Karpas-422 (cell line): Measurements from ENCODE around the gene PCSK6. TPM values are rescaled to one million over a fixed set of nuclear protein-coding genes. Genes with fewer than 3 reads are reported as not detected.

Source experiments
- DNase-seq: peaks from one replicate; pipeline ENCODE4 v3.0.0-alpha.2; 2015
- H2AFZ ChIP-seq: fragments of 200-600 bp; sonication (generic); 2 replicates; pipeline ENCODE4 v1.6.1; 2014; ENCODE audit warnings: antibody characterized with exemption, low read length, mixed read lengths
- H3K27ac ChIP-seq: fragments of 200-600 bp; sonication (generic); 2 replicates; pipeline ENCODE4 v1.5.1; 2014; ENCODE audit warnings: mild to moderate bottlenecking, low read length, moderate library complexity
- H3K27me3 ChIP-seq: fragments of 200-600 bp; sonication (generic); 2 replicates; pipeline ENCODE4 v1.6.1; 2014; ENCODE audit warnings: low read length, mixed read lengths
- H3K36me3 ChIP-seq: fragments of 200-600 bp; sonication (generic); 2 replicates; pipeline ENCODE4 v1.6.1; 2014; ENCODE audit warnings: low read length, mixed read lengths; ENCODE audit not compliant: insufficient read depth
- H3K4me1 ChIP-seq: fragments of 200-600 bp; sonication (generic); 2 replicates; pipeline ENCODE4 v1.6.1; 2014; ENCODE audit warnings: mild to moderate bottlenecking, low read length, mixed read lengths
- H3K4me2 ChIP-seq: fragments of 200-600 bp; sonication (generic); 2 replicates; pipeline ENCODE4 v1.6.1; 2014; ENCODE audit warnings: low read length, low read depth, mild to moderate bottlenecking; ENCODE audit not compliant: poor library complexity, severe bottlenecking
- H3K4me3 ChIP-seq: fragments of 200-600 bp; sonication (generic); 2 replicates; pipeline ENCODE4 v1.5.1; 2014; ENCODE audit warnings: mild to moderate bottlenecking, antibody characterized with exemption, low read length, mixed read lengths
- H3K79me2 ChIP-seq: fragments of 200-600 bp; sonication (generic); 2 replicates; pipeline ENCODE4 v1.6.1; 2014; ENCODE audit warnings: mild to moderate bottlenecking, low read length, mixed read lengths
- H3K9ac ChIP-seq: fragments of 200-600 bp; sonication (generic); 2 replicates; pipeline ENCODE4 v1.6.0; 2014; ENCODE audit warnings: low read length
- H3K9me2 ChIP-seq: fragments of 200-600 bp; sonication (generic), shearing (Covaris generic); replicated peaks from 2 replicates; pipeline ENCODE4 v1.6.0; 2014; ENCODE audit warnings: mild to moderate bottlenecking, low read length, moderate library complexity; ENCODE audit not compliant: insufficient read depth
- H3K9me3 ChIP-seq: fragments of 300-700, 200-600 bp; sonication (generic); 2 replicates; pipeline ENCODE4 v1.6.1; 2014; ENCODE audit warnings: low read length, mixed read lengths
- H4K20me1 ChIP-seq: fragments of 200-600 bp; sonication (generic); 2 replicates; pipeline ENCODE4 v1.6.1; 2014; ENCODE audit warnings: mild to moderate bottlenecking, antibody characterized with exemption, low read length, low read depth; ENCODE audit not compliant: insufficient read depth
- total RNA-seq: library from RNA; depleted of rRNA; stranded (reverse); fragments of >200 nt; shearing (Covaris generic); gene quantifications from 2 replicates; pipeline ENCODE4 v1.2.3, GENCODE V29; 2014; ENCODE audit warnings: low replicate concordance

Gene PCSK6
- total RNA-seq, 1 experiment from 2014 or later = 0.19 TPM

DNA sequence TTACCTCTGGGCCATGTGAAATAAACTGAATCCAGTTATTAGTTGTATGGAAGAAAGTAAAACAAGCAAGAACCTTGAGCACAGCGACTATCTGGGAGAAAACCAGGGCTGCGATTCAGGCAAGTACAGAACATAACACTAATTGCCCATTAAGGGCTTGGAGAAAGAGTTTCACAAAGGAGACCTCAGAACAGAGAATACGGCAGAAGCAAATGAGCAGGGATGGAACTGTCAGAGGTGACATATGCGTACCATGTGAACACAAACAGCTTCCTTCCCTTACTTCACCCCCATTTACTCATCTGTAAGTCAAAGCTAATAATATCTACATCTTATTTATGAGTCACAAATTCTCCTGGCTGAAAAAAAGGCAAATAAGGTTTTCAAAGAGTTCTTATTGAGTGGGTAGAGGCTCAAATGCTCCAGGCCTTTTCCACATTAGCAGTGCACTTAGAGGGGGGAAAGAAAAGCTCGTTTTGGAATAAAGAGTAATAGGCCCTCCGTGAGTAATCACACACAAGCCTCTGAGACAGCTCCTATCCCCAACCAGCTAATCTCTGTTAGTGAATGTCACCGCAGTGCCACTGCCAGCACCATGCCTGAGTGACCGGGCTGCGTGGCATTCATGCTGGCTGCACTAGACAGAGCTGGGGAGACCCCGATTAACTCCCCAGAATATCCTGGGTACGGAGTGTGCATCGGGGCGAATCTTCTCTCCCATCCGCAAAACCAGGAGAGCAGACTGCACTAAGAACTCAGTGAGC is 2.6 kb downstream of the PCSK6 start:
- no peaks in the 10 kb centered on the region for H3K4me1 ChIP-seq
- H3K9me3 ChIP-seq = no peaks in the 10 kb centered on the region
- H2AFZ ChIP-seq = no peak overlapping the region
- H4K20me1 ChIP-seq = no peaks in the 10 kb centered on the region
- no peak overlapping the region for H3K27ac ChIP-seq
- no peaks in the 10 kb centered on the region for H3K27me3 ChIP-seq
- H3K9me2 ChIP-seq = no peaks in the 10 kb centered on the region
- H3K79me2 ChIP-seq = no peaks in the 10 kb centered on the region
- H3K9ac ChIP-seq = no peak overlapping the region
- DNase-seq = no peak
- H3K4me3 ChIP-seq = no peak overlapping the region
- no peak overlapping the region for H3K4me2 ChIP-seq
- no peaks in the 10 kb centered on the region for H3K36me3 ChIP-seq

GRCh38 chr15:101483462-101483861 is 6.0 kb downstream of the PCSK6 start:
- H4K20me1 ChIP-seq = no peaks in the 10 kb centered on the region
- no peaks in the 10 kb centered on the region for H3K9me2 ChIP-seq
- H2AFZ ChIP-seq = no peak overlapping the region
- H3K4me1 ChIP-seq = no peaks in the 10 kb centered on the region
- H3K36me3 ChIP-seq = no peaks in the 10 kb centered on the region
- H3K9ac ChIP-seq = no peak overlapping the region
- H3K79me2 ChIP-seq = no peaks in the 10 kb centered on the region
- no peak overlapping the region for H3K4me2 ChIP-seq
- no peak overlapping the region for H3K27ac ChIP-seq
- DNase-seq = no peak
- no peaks in the 10 kb centered on the region for H3K9me3 ChIP-seq
- H3K27me3 ChIP-seq = no peaks in the 10 kb centered on the region
- no peak overlapping the region for H3K4me3 ChIP-seq

DNA sequence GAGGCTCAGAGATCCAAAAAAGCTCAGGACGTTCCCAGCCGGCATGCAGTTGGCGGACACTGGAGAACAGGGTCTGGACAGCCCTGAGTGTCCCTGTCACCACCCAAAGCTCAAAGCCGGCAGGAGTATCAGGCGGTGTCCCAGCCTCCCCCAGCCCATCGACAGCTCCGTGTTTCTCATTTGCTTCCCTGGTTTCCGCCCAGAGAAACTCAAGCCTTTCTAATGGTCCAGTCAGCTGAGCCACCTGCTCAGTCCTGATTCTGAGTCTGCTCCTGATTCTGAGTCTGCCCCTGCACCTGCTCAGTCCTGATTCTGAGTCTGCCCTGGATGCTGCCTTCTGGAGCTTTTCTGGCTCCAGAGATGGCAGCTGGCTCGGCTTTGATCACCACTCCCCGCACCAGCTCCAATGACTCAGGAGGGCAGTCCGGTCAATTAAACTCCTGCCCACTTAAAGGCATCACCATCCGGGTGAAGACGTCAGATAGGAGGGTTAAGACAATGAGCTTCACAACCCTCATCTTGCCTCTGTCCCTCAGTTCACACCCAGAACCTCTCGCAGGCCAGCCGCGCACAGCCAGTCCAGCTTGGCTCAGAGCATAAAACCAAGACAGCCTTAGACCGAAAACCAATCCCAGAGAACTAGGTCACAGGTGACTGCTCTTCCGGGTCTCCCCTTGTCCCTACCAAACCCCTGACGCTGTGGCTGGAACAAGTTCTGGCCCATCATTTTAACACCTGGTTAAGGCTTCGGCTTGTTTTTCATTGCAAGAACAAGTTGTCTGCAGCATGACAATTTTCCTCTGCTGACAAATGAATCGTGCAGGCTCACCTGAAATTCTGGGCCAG is 6.8 kb downstream of the PCSK6 start:
- H3K4me1 ChIP-seq = no peaks in the 10 kb centered on the region
- no peaks in the 10 kb centered on the region for H3K79me2 ChIP-seq
- no peaks in the 10 kb centered on the region for H3K36me3 ChIP-seq
- no peaks in the 10 kb centered on the region for H3K9me3 ChIP-seq
- no peaks in the 10 kb centered on the region for H3K27me3 ChIP-seq
- DNase-seq = no peak
- no peak overlapping the region for H3K4me2 ChIP-seq
- H4K20me1 ChIP-seq = no peaks in the 10 kb centered on the region
- no peak overlapping the region for H2AFZ ChIP-seq
- H3K27ac ChIP-seq = no peak overlapping the region
- no peak overlapping the region for H3K9ac ChIP-seq
- no peaks in the 10 kb centered on the region for H3K9me2 ChIP-seq
- H3K4me3 ChIP-seq = no peak overlapping the region

DNA sequence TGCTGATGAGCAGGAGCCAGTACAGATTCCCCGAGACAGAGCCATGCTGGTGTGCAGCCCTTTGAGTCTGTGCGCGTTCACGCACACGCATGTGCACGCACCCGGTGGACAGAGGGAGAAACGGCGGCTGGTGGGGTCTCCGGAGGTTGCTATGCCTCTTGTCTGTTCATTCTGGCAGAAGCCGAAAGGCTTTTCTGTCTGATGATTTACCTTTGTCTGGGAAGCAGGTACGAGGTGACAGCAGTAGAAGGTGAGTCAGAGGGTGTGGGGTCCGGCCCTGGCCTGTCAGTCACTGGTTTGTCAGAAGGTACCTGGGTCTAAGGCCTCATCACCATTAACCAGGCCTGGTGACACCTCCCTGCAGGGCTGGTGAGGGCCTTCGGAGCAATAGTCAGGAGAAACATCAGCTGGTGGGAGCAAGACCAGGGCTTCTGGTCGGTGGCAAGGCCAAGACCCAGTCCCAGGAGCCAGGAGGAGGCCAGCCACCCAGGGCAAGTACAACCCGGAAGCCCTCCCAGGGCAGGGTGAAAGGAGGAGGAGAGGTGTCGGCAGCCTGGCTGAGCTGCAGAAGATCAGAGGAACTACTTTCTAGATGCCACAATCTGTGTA is 7.5 kb downstream of the PCSK6 start:
- Histone ChIP-seq H3K27me3 (no peaks in the 10 kb centered on the region), H3K9me3 (no peaks in the 10 kb centered on the region), H2AFZ (no peak overlapping the region), H4K20me1 (no peaks in the 10 kb centered on the region), H3K4me2 (no peak overlapping the region), H3K36me3 (no peaks in the 10 kb centered on the region), H3K79me2 (no peaks in the 10 kb centered on the region), H3K4me1 (no peaks in the 10 kb centered on the region), H3K4me3 (no peak overlapping the region), H3K9ac (no peak overlapping the region), H3K9me2 (no peaks in the 10 kb centered on the region), H3K27ac (no peak overlapping the region)
- DNase-seq = no peak

- Histone ChIP-seq H3K9ac (no peak overlapping the region), H3K79me2 (no peaks in the 10 kb centered on the region), H3K4me2 (no peak overlapping the region)
Measured at GRCh38 chr15:101481381-101481705, 8.2 kb downstream of the PCSK6 start.

GRCh38 chr15:101480613-101481380 is 8.7 kb downstream of the PCSK6 start:
- no peak for DNase-seq
- Histone ChIP-seq H3K27me3 (no peaks in the 10 kb centered on the region), H2AFZ (no peak overlapping the region), H3K27ac (no peak overlapping the region), H3K4me3 (no peak overlapping the region), H3K36me3 (no peaks in the 10 kb centered on the region), H3K9me3 (no peaks in the 10 kb centered on the region), H3K79me2 (no peaks in the 10 kb centered on the region), H3K9me2 (no peaks in the 10 kb centered on the region), H4K20me1 (no peaks in the 10 kb centered on the region), H3K4me1 (no peaks in the 10 kb centered on the region), H3K9ac (no peak overlapping the region), H3K4me2 (no peak overlapping the region)

More at GRCh38 chr15:101481381-101481705, 8.2 kb downstream of the PCSK6 start:
- no peak overlapping the region for H2AFZ ChIP-seq
- H3K4me1 ChIP-seq = no peaks in the 10 kb centered on the region
- H3K27ac ChIP-seq = no peak overlapping the region
- no peaks in the 10 kb centered on the region for H3K9me3 ChIP-seq
- no peak overlapping the region for H3K4me3 ChIP-seq
- H4K20me1 ChIP-seq = no peaks in the 10 kb centered on the region
- no peaks in the 10 kb centered on the region for H3K36me3 ChIP-seq
- DNase-seq = no peak
- H3K27me3 ChIP-seq = no peaks in the 10 kb centered on the region
- no peaks in the 10 kb centered on the region for H3K9me2 ChIP-seq

GRCh38 chr15:101479851-101480612 is 9.5 kb downstream of the PCSK6 start:
- no peaks in the 10 kb centered on the region for H3K79me2 ChIP-seq
- H3K27me3 ChIP-seq = no peaks in the 10 kb centered on the region

More at GRCh38 chr15:101479851-101480612, 9.5 kb downstream of the PCSK6 start:
- H3K9ac ChIP-seq = no peak overlapping the region
- H3K4me3 ChIP-seq = no peak overlapping the region
- no peak overlapping the region for H2AFZ ChIP-seq
- no peak for DNase-seq
- H3K27ac ChIP-seq = no peak overlapping the region
- no peaks in the 10 kb centered on the region for H4K20me1 ChIP-seq
- H3K9me3 ChIP-seq = no peaks in the 10 kb centered on the region
- H3K4me2 ChIP-seq = no peak overlapping the region
- H3K4me1 ChIP-seq = no peaks in the 10 kb centered on the region
- no peaks in the 10 kb centered on the region for H3K36me3 ChIP-seq
- no peaks in the 10 kb centered on the region for H3K9me2 ChIP-seq
